Keratinocyte (primary cell): ENCODE measurements around the gene ADGRB3.

Experiments
- EZH2 ChIP-seq: IDR thresholded peaks from one replicate; pipeline ENCODE4 v1.6.1; 2012; ENCODE audit warnings: inconsistent platforms, mild to moderate bottlenecking, low read length, moderate library complexity
- TF ChIP-seq, protein P1 (sequence below), 3 experiments: IDR thresholded peaks in 1 of 3; conservative IDR thresholded peaks in 1 of 3; optimal IDR thresholded peaks in 1 of 3; 2 replicates in 2 of 3; 3 replicates in 1 of 3; pipeline versions ENCODE3 to v1.5.1; 2011; ENCODE audit warnings: low read length in 3 of 3, mild to moderate bottlenecking in 3 of 3, moderate library complexity in 2 of 3, control low read depth in 1 of 3, inconsistent platforms in 1 of 3; ENCODE audit not compliant: insufficient read depth in 2 of 3; ENCODE audit errors: extremely low read depth in 1 of 3

DNA sequence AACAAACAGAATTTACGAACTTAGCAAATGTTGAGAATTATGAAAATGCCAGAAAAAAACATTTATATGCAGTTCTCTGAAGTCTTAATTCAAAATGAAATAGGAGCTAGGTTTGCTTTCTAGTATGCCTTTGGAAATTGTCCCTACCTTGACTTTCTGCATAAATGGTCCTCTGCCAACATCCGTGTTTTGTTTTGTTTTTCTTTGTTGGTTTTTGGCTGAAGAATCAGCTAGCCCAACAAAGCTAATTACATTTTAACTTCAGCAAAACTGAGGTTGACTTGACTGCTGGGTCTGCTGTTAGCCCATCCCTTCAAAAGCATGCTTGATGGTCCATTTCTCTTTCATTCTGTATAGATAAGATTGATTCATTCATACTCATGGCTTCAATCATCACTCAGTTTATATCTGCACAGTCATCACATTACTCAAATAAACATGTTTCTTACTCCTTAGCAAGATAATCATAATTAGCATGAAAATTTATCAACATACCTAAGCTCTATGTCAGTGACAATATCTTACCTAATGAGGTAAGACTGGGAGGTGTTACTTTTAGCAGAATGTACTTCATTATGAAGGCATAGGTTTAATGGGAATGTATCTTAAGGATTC lies 76.4 kb downstream of the ADGRB3 start:
- TF ChIP-seq EZH2: no peak
- TF ChIP-seq, protein P1, sequence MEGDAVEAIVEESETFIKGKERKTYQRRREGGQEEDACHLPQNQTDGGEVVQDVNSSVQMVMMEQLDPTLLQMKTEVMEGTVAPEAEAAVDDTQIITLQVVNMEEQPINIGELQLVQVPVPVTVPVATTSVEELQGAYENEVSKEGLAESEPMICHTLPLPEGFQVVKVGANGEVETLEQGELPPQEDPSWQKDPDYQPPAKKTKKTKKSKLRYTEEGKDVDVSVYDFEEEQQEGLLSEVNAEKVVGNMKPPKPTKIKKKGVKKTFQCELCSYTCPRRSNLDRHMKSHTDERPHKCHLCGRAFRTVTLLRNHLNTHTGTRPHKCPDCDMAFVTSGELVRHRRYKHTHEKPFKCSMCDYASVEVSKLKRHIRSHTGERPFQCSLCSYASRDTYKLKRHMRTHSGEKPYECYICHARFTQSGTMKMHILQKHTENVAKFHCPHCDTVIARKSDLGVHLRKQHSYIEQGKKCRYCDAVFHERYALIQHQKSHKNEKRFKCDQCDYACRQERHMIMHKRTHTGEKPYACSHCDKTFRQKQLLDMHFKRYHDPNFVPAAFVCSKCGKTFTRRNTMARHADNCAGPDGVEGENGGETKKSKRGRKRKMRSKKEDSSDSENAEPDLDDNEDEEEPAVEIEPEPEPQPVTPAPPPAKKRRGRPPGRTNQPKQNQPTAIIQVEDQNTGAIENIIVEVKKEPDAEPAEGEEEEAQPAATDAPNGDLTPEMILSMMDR (optimal IDR thresholded peaks at IDR 0.05 in 1 of 3, IDR thresholded peaks at IDR 0.05 in 1 of 3, conservative IDR thresholded peaks at IDR 0.05 in 1 of 3; ENCODE audit: extremely low read depth in 1 of 3, insufficient read depth in 2 of 3, low read length in 3 of 3): no peak
